SIG-M5 treated with dmso at 0.1 percent for 504 hours (cell line): ENCODE results near the gene TPSG1.

Source experiments
- DNase-seq: peaks from one replicate; lab custom pipeline; 2025; ENCODE audit not compliant: unreplicated experiment; lab: John Stamatoyannopoulos, UW

TPSG1 gene

GRCh38 chr16:1217526-1217925, 7.5 kb downstream of the TPSG1 start:
- DNase-seq: no peak

- DNase-seq: no peak
Observed at GRCh38 chr16:1216681-1217400, 8.2 kb downstream of the TPSG1 start.

GRCh38 chr16:1216296-1216619, 8.8 kb downstream of the TPSG1 start:
- no peak for DNase-seq

- no peak for DNase-seq
Observed at GRCh38 chr16:1215574-1216295, 9.3 kb downstream of the TPSG1 start.

- no peak for DNase-seq
Observed at GRCh38 chr16:1214719-1215118, 10.3 kb downstream of the TPSG1 start.

- DNase-seq: no peak
Observed at GRCh38 chr16:1213796-1214372, 11.2 kb downstream of the TPSG1 start.

GRCh38 chr16:1213231-1213630, 11.8 kb downstream of the TPSG1 start:
- no peak for DNase-seq

GRCh38 chr16:1212616-1213194, 12.4 kb downstream of the TPSG1 start:
- no peak for DNase-seq

- DNase-seq: no peak
Observed at GRCh38 chr16:1211451-1212268, 13.4 kb downstream of the TPSG1 start.

- no peak for DNase-seq
Observed at GRCh38 chr16:1210461-1210860, 14.6 kb downstream of the TPSG1 start.

GRCh38 chr16:1209081-1209480, 16.0 kb downstream of the TPSG1 start:
- DNase-seq: no peak

GRCh38 chr16:1208239-1208830, 16.7 kb downstream of the TPSG1 start:
- DNase-seq: no peak

GRCh38 chr16:1206786-1207185, 18.3 kb downstream of the TPSG1 start:
- DNase-seq: no peak

- DNase-seq: no peak
Observed at GRCh38 chr16:1206326-1206725, 18.7 kb downstream of the TPSG1 start.

- no peak for DNase-seq
Observed at GRCh38 chr16:1204933-1205332, 20.1 kb downstream of the TPSG1 start.

GRCh38 chr16:1202274-1202673, 22.8 kb downstream of the TPSG1 start:
- no peak for DNase-seq

GRCh38 chr16:1201444-1201843, 23.6 kb downstream of the TPSG1 start:
- DNase-seq: no peak

- no peak for DNase-seq
Observed at GRCh38 chr16:1200014-1200627, 24.9 kb downstream of the TPSG1 start.

- no peak for DNase-seq
Observed at GRCh38 chr16:1199347-1200013, 25.6 kb downstream of the TPSG1 start.
